ENCODE data around the gene EGFR.

DNA sequence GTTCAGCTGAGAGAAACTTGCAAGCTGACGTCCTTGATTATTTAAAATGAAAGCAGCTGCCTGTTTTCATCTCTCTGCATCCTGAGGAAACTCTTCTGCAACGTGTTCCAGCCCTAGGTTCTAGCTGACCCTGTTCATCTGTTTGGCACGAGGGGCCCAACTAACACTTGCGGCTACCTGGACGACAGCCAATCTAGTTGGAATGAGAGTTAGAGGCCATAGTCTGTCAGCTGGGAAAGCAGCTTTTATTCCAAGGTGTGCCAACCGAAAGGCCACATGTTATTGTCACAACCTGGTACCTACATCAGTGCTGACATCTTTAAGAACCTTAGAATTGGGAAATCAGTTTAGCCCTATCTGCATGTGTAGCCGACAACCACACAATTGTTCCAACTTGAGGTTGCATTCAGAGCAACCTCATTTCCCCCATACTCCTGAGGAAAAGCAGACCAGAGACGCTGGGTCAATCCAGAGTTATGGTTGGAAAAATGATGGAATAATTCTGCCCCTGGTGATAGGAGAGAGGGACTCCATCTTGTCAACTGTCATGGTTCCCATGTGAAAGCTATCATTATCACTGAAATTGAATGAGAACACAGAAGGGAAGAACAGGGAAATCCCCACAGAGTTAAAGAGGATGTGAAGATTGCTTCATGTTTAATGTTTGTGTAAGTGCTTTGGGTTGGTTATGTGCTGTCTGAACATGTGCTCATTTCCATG, 121.6 kb downstream of the EGFR start:
- no peak for TF ChIP-seq CTCF (IDR thresholded peaks at IDR 0.05)
- no peak for TF ChIP-seq POLR2A (IDR thresholded peaks at IDR 0.05)

Measured in breast epithelium (tissue), 3 donors.